Smooth muscle cell (in vitro differentiated cells): ENCODE measurements around the gene CRABP1. TPM values are rescaled to one million over a fixed set of nuclear protein-coding genes. Genes with fewer than 3 reads are reported as not detected.

Source experiments
- DNase-seq: peaks from one replicate; lab custom pipeline; 2025; ENCODE audit not compliant: unreplicated experiment; lab: John Stamatoyannopoulos, UW
- H2AFZ ChIP-seq: fragments of 200-600 bp; sonication (generic); 2 replicates; pipeline ENCODE4 v1.6.0; 2016; ENCODE audit warnings: antibody characterized with exemption, low read depth, mild to moderate bottlenecking
- H3F3A ChIP-seq: fragments of 200-600 bp; sonication (generic); 2 replicates; pipeline ENCODE4 v1.6.0; 2017; ENCODE audit warnings: antibody characterized with exemption, low read depth
- H3K27ac ChIP-seq: fragments of 200-600 bp; sonication (generic); 2 replicates; pipeline ENCODE4 v1.5.1; 2016; ENCODE audit warnings: low read depth, mild to moderate bottlenecking
- H3K27me3 ChIP-seq: fragments of 200-600 bp; sonication (generic); 2 replicates; pipeline ENCODE4 v1.6.1; 2016; ENCODE audit warnings: low read depth, mild to moderate bottlenecking
- H3K36me3 ChIP-seq: fragments of 200-600 bp; sonication (generic); 2 replicates; pipeline ENCODE4 v1.5.1; 2016; ENCODE audit warnings: low read depth
- H3K4me1 ChIP-seq: fragments of 200-600 bp; sonication (generic); 2 replicates; pipeline ENCODE4 v1.5.1; 2016; ENCODE audit warnings: low read depth
- H3K4me2 ChIP-seq: fragments of 200-600 bp; sonication (generic); 2 replicates; pipeline ENCODE4 v1.6.0; 2016; ENCODE audit warnings: mild to moderate bottlenecking
- H3K4me3 ChIP-seq: fragments of 200-600 bp; sonication (generic); 2 replicates; pipeline ENCODE4 v1.5.1; 2016; ENCODE audit warnings: mild to moderate bottlenecking
- H3K79me2 ChIP-seq: fragments of 200-600 bp; sonication (generic); 2 replicates; pipeline ENCODE4 v1.6.0; 2016; ENCODE audit warnings: low read depth, mild to moderate bottlenecking
- H3K9ac ChIP-seq: fragments of 200-600 bp; sonication (generic); 2 replicates; pipeline ENCODE4 v1.6.0; 2016; ENCODE audit warnings: low read depth
- H3K9me3 ChIP-seq: fragments of 200-600 bp; sonication (generic); replicated peaks from 2 replicates; pipeline ENCODE4 v1.5.1; 2016; ENCODE audit warnings: low read depth
- H4K20me1 ChIP-seq: fragments of 200-600 bp; sonication (generic); 2 replicates; pipeline ENCODE4 v1.6.0; 2016; ENCODE audit warnings: low read depth
- CTCF ChIP-seq: fragments of 200-600 bp; sonication (generic); IDR thresholded peaks from 2 replicates; pipeline ENCODE4 v1.5.1; 2017; ENCODE audit warnings: borderline replicate concordance, mild to moderate bottlenecking, antibody characterized with exemption; ENCODE audit not compliant: insufficient read depth, poor library complexity, severe bottlenecking
- WGBS: methylation state at CpG from one replicate; pipeline ENCODE4 v1.1.7; 2016; ENCODE audit warnings: low lambda C conversion rate; 5-methylcytosine and 5-hydroxymethylcytosine counted together
- polyA plus RNA-seq: library from polyadenylated mRNA; unstranded; fragments of >200 nt; fragmentation: Nextera tagmentation; extraction: Ambion mirVana; gene quantifications from 2 replicates; pipeline ENCODE4 v1.2.1, GENCODE V29; 2016
- total RNA-seq: library from RNA; depleted of rRNA; stranded (reverse); fragments of >200 nt; gene quantifications from 2 replicates; pipeline ENCODE4 v1.2.3, GENCODE V29; 2014

The CRABP1 gene
- total and polyA plus RNA-seq, 2 experiments from 2014 or later = 8.8 to 12.9 TPM

- DNase-seq = no peak
- peak overlapping the region; percentile 78 for H3K4me2 ChIP-seq
- no peak for TF ChIP-seq CTCF
- no peak overlapping the region for H3K9ac ChIP-seq
- no peaks in the 10 kb centered on the region for H3K36me3 ChIP-seq
- peaks cover 78% of the 10 kb centered on the region for H3K27me3 ChIP-seq
- H3K4me3 ChIP-seq = peak overlapping the region; percentile 41
- no peak overlapping the region for H3K27ac ChIP-seq
- 9% methylated on average over 51 of the region's 53 CpGs for WGBS
- no peaks in the 10 kb centered on the region for H4K20me1 ChIP-seq
- no peaks in the 10 kb centered on the region for H3F3A ChIP-seq
- no peak overlapping the region for H2AFZ ChIP-seq
- H3K4me1 ChIP-seq = peaks cover 32% of the 10 kb centered on the region
- no peaks in the 10 kb centered on the region for H3K79me2 ChIP-seq
- H3K9me3 ChIP-seq = no peaks in the 10 kb centered on the region
Measured at GRCh38 chr15:78341057-78341987, 1.2 kb downstream of the CRABP1 start.

- Histone ChIP-seq H3F3A (no peaks in the 10 kb centered on the region), H2AFZ (no peak overlapping the region), H3K9ac (no peak overlapping the region), H3K4me3 (peak overlapping the region; percentile 4), H3K4me1 (peaks cover 32% of the 10 kb centered on the region), H3K9me3 (no peaks in the 10 kb centered on the region), H3K4me2 (no peak overlapping the region), H3K79me2 (no peaks in the 10 kb centered on the region), H4K20me1 (no peaks in the 10 kb centered on the region), H3K36me3 (no peaks in the 10 kb centered on the region), H3K27ac (no peak overlapping the region), H3K27me3 (peaks cover 72% of the 10 kb centered on the region)
- TF ChIP-seq CTCF = no peak
- DNase-seq = no peak
- WGBS = 62% methylated on average over 5 of the region's 5 CpGs
Measured at GRCh38 chr15:78342021-78342420, 1.9 kb downstream of the CRABP1 start.

GRCh38 chr15:78343276-78344060, 3.3 kb downstream of the CRABP1 start:
- no peaks in the 10 kb centered on the region for H4K20me1 ChIP-seq
- H3K27me3 ChIP-seq = peaks cover 57% of the 10 kb centered on the region
- H3K79me2 ChIP-seq = no peaks in the 10 kb centered on the region
- H3K4me1 ChIP-seq = peaks cover 36% of the 10 kb centered on the region
- TF ChIP-seq CTCF = no peak
- H3K27ac ChIP-seq = no peak overlapping the region
- no peaks in the 10 kb centered on the region for H3K9me3 ChIP-seq
- H3K4me2 ChIP-seq = no peak overlapping the region
- H3K4me3 ChIP-seq = no peak overlapping the region
- no peak overlapping the region for H3K9ac ChIP-seq
- H2AFZ ChIP-seq = no peak overlapping the region
- H3F3A ChIP-seq = no peaks in the 10 kb centered on the region
- WGBS = 90% methylated on average over 12 of the region's 12 CpGs
- H3K36me3 ChIP-seq = no peaks in the 10 kb centered on the region
- DNase-seq = no peak
